Activated naive CD8-positive, alpha-beta T cell treated with anti-CD3 and anti-CD28 coated beads, Interleukin-2, amount 50 U/mL, for 24 hours (primary cell): Measurements from ENCODE around the gene BRI3.

Experiments
- ATAC-seq: fragments of 150-1000 bp; cut with Tn5 transposase; one replicate; pipeline ENCODE4 v1.10.0; 2021
- DNase-seq: peaks from one replicate; pipeline ENCODE4 v3.0.0; 2021
- H3K27ac Mint-ChIP-seq: one replicate; pipeline ENCODE4 v1.8.0; 2021; ENCODE audit warnings: mild to moderate bottlenecking, mixed read lengths
- H3K27me3 Mint-ChIP-seq: one replicate; pipeline ENCODE4 v1.8.0; 2021; ENCODE audit warnings: mixed read lengths
- H3K36me3 Mint-ChIP-seq: one replicate; pipeline ENCODE4 v1.8.0; 2021; ENCODE audit warnings: low read depth, mixed read lengths
- H3K4me1 Mint-ChIP-seq: one replicate; pipeline ENCODE4 v1.8.0; 2021; ENCODE audit warnings: mixed read lengths
- H3K4me3 Mint-ChIP-seq: one replicate; pipeline ENCODE4 v1.8.0; 2021; ENCODE audit warnings: mild to moderate bottlenecking, moderate library complexity, mixed read lengths
- H3K9me3 Mint-ChIP-seq: one replicate; pipeline ENCODE4 v1.8.0; 2021; ENCODE audit warnings: mixed read lengths

BRI3 gene, protein sequence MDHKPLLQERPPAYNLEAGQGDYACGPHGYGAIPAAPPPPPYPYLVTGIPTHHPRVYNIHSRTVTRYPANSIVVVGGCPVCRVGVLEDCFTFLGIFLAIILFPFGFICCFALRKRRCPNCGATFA

DNA sequence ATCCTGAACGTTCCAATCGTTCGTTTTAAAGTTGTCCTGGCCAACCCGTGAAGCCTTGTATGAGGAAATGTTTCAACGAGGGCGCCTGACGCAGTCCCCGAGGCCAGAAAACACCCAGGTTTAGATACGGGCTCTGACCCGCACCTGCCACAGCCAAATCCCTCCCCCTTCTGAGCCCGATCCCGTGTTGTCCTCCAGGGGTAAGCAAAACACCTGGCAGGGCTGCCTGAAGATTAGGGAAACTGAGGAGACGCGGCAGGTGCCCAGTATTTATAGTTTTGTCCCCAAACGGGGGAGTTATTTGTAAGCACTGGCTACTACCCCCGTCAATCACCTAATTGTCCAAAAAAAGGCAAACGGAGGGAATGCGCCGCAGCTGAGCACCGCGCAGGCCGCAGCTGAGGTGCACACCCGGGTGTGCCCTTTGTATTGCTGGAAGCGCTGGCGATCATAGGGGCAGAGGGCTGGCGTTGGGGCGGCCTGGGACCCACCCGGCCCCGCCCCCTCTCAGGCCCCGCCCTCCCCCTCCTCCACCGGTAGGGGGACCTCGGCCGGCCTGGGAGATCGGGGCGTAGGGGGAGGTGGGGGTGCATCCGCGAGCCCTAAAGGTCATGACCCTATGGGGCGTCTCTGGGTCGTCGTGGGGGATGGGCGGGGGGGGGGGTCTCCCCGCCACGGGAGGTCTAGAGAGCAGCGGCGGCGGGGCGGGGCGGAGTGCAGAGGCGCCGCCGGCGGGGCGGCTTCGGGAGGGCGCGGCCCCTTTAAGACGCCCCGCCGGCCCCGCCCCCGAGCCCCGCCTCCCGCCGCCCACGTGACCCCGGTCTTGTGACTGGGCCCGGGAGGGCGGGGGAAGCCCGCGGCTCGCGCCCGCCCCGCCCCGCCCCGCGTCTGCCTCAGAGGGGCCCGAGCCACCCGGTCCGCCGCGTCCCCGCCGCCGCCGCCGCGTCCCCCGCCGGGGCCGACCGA is at the start of gene BRI3:
Gene BRI3, plus strand, starts transcription at position 896 of the 966 bp plus-strand sequence. CDS start 110 bp downstream, outside the sequence.
- H3K9me3 Mint-ChIP-seq = no peaks in the 10 kb centered on the region
- H3K27ac Mint-ChIP-seq = peak within 1 kb of the TSS; percentile 70
- H3K27me3 Mint-ChIP-seq = no peaks in the 10 kb centered on the region
- peak; percentile 89 for DNase-seq
- ATAC-seq = peak; percentile 81
- H3K4me1 Mint-ChIP-seq = peaks cover 29% of the 10 kb centered on the region
- H3K4me3 Mint-ChIP-seq = peak within 1 kb of the TSS; percentile 78
- H3K36me3 Mint-ChIP-seq = peaks cover 4% of the 10 kb centered on the region

DNA sequence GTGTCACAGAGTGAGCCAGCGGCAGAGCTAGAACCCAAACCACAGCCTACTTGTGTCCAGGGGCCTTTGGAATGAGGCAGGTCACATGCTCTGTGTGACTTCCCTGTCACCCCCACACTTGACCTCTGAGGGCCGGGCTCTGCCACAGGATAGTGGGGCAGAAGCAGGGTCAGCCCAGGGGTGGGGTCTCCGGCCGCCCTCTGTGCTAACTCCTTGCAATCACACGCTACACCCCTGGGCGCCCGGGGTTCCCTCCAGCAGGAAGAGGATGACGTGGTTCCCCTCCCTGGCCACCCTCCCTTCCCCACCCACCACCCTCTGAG is 49.3 kb upstream of the BRI3 start:
- Mint-ChIP-seq H3K27me3 (no peaks in the 10 kb centered on the region), H3K9me3 (no peaks in the 10 kb centered on the region), H3K4me3 (no peak overlapping the region), H3K27ac (no peak overlapping the region), H3K4me1 (no peaks in the 10 kb centered on the region), H3K36me3 (peaks cover 8% of the 10 kb centered on the region)
- DNase-seq (no peak), ATAC-seq (no peak)

DNA sequence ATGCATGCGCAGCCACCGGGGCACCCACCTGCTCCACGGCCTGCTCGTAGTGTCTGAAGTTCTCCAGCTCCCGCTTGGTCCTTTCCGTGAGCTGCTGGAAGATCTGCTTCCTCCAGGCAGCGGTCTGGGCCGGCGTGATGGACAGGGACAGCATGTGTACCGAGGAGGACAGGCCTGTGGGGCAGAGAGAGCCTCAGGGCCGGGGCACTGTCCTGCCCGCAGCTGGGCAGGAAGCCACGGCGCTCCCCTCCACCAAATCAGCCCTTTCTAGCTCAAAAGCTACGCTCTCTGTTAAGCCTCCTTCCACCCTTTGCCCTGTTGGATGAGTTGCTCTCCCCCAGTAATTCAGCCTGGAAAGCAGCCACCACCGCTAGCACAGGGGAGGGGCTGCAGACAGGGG is 48.7 kb upstream of the BRI3 start:
- Mint-ChIP-seq H3K36me3 (peaks cover 8% of the 10 kb centered on the region), H3K4me3 (no peak overlapping the region), H3K27me3 (no peaks in the 10 kb centered on the region), H3K9me3 (no peaks in the 10 kb centered on the region), H3K4me1 (no peaks in the 10 kb centered on the region), H3K27ac (no peak overlapping the region)
- DNase-seq = no peak
- ATAC-seq = no peak

DNA sequence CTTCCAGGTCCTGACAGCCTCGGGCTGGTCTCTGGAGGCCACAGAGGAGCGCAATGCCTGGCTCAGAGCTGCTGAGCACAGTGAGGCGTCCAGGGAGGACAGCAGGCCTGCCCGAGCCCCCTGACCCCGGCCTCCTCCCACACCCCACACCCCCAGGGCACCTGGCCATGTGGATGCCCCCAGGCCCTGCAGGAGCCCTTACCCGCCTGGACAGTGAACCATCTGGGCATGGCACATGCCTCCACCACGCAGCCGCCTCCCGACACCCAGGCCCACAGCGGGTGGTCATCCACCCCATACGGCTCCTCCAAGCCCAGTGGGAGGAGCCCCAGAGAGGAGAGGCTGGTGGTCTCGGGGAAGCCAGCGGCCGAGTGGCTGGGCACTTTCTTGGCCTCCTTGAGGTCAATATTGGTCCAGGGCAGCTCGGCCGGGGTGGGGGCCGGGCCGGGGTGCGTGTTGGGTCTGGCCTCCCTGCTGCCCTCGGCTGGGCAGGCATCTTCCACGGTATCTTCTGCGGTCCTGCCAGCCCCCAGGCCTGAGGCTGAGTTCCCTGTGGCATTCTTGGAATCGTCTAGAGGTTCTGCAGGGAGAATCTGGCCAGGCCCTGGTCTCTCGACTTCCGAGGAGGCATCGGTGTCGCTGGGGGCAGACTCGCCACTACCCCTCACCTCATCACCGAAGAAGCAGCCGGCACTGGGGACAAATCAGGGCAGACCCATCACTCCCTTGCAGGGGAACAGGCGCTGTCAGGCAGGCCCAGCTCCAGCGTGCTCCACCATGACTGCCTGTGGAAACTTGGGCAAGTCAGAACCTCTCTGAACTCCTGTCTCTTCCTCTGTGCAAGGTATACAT is 48.0 kb upstream of the BRI3 start:
- H3K27me3 Mint-ChIP-seq = no peaks in the 10 kb centered on the region
- ATAC-seq (no peak), DNase-seq (no peak)
- H3K9me3 Mint-ChIP-seq = no peaks in the 10 kb centered on the region
- no peak overlapping the region for H3K27ac Mint-ChIP-seq
- H3K4me3 Mint-ChIP-seq = no peak overlapping the region
- H3K4me1 Mint-ChIP-seq = no peaks in the 10 kb centered on the region
- H3K36me3 Mint-ChIP-seq = peaks cover 7% of the 10 kb centered on the region

DNA sequence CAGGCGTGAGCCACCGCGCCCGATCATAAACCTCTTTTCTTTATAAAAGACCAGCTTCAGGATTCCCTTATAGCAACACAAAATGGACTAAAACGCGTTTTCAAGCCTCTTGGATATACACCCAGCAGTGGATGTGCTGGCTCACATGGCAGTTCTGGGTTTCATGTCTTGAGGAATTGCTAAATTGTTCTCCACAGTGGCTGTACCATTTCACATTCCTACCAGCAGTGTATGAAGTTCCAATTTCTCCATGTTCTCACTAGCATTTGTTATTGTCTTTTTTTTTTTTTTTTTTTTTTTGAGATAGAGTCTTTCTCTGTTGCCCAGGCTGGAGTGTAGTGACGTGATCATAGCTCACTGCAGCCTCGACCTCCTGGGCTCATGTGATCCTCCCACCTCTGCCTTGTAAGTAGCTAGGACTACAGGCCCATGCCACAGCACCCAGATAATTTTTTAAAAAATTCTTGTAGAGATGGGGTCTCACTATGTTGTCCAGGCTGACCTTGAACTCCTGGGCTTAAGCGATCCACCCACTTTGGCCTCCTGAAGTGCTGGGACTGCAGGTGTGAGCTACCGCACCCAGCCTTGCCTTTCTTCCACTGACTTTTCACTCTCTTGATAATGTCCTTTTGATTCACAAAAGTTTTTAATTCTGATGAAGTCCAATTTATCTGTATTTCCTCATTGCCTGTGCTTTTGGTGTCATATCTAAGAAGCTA is 46.9 kb upstream of the BRI3 start:
- Mint-ChIP-seq H3K27me3 (no peaks in the 10 kb centered on the region), H3K4me3 (no peak overlapping the region), H3K9me3 (no peaks in the 10 kb centered on the region), H3K36me3 (peaks cover 7% of the 10 kb centered on the region), H3K27ac (no peak overlapping the region), H3K4me1 (no peaks in the 10 kb centered on the region)
- DNase-seq = no peak
- ATAC-seq = no peak

DNA sequence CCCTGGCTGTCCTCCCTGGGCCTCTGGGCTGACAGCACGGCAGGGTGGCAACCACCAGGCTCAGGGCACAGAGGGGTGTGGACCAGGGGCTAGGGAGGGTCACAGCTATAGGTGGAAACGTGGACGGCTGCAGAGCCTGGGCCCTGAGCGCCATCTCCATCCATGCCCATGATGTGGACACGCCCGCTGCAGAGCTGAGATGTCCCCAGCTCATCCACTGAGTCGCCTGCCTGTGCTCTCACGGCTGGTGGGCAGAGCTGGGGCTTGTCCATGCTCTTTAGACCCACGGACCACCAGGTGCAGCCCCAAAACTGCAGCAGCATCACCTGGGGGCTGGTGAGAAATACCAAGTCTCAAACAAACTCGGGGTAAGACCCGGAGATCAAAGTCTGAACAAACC is 45.6 kb upstream of the BRI3 start:
- H3K4me3 Mint-ChIP-seq = no peak overlapping the region
- DNase-seq (no peak), ATAC-seq (peak; percentile 20)
- no peaks in the 10 kb centered on the region for H3K27me3 Mint-ChIP-seq
- H3K36me3 Mint-ChIP-seq = peaks cover 7% of the 10 kb centered on the region
- H3K27ac Mint-ChIP-seq = no peak overlapping the region
- H3K4me1 Mint-ChIP-seq = no peaks in the 10 kb centered on the region
- H3K9me3 Mint-ChIP-seq = no peaks in the 10 kb centered on the region

DNA sequence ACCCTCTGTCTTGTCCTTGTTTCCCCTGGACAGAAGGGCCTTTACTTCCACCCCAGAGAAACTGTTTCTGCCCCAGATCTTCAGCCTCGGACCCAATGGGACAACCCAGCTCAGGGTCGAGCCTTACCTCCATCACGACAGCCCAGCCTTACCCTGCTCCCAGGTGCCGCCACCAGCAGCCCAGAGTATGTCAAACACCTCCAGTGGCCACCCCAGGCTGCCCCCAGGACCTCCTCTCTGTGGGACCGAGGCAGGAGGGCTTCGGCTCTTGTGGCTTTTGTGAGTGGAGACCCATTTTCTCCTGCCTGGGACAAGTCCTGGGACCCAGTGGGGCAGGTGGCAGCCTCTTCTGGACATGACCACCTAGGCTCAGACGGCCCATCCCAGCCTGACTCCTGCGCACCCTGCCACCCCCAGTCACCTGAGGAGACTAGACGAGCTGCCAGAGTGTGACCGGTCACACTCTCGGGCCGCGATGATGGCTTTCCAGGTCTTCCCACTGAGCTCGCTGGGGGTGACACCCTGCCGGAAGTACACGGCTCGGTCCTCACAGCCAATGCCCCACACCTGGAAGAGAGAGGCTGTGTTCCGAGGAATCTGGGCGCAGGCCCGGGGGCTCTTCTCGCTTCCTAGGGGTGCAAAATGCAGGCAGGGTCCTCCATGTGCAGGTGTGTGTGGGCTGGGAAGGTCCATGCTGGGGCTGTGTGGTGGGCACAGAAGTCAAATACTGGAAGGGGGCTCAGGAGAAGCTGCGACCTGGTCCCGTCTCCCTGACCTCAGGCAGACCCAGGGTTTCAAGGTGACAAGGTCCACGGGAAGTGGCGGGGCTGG is 44.9 kb upstream of the BRI3 start:
- H3K4me3 Mint-ChIP-seq = no peak overlapping the region
- ATAC-seq (no peak), DNase-seq (no peak)
- H3K36me3 Mint-ChIP-seq = peaks cover 11% of the 10 kb centered on the region
- H3K27ac Mint-ChIP-seq = no peak overlapping the region
- no peaks in the 10 kb centered on the region for H3K4me1 Mint-ChIP-seq
- H3K27me3 Mint-ChIP-seq = no peaks in the 10 kb centered on the region
- no peaks in the 10 kb centered on the region for H3K9me3 Mint-ChIP-seq

DNA sequence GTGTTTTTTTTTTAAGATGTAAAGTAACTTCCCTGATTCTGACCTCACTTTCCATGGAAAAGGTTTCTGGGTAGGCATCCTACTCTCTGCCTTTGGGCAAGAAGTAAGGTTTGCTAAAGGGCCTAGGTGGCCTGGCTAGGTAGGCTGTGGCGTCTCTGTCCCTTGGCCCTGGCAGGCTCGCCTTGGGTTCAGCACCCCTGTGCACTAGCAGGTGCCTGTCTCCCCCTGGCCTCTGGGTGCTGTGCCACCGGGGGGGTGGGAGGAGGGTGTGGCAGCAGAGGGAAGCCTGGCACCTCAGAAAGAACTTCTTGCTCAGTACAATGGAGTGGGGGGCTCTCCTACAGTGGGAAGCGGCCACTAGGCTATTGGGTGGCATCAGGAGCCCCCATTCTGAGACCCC is 43.4 kb upstream of the BRI3 start:
- no peaks in the 10 kb centered on the region for H3K9me3 Mint-ChIP-seq
- H3K36me3 Mint-ChIP-seq = peaks cover 11% of the 10 kb centered on the region
- H3K4me3 Mint-ChIP-seq = no peak overlapping the region
- H3K4me1 Mint-ChIP-seq = no peaks in the 10 kb centered on the region
- DNase-seq (no peak), ATAC-seq (no peak)
- H3K27me3 Mint-ChIP-seq = no peaks in the 10 kb centered on the region
- H3K27ac Mint-ChIP-seq = no peak overlapping the region

DNA sequence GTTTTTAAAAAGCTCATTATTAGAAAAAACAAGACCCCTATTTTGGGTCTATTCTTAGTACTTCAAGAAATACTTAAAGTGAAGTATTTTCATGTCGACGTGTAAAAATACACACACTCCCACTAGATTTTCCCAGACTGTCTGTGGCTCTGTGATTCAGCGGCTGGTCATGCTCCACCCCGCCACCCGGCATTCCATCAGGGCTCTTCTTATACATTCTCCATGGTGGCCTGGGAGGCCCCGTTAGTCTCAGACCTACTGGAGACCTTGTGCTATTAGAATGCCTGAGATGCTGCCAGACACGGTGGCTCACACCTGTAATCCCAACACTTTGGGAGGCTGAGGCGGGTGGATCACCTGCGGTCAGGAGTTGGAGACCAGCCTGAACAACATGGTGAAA is 42.5 kb upstream of the BRI3 start:
- H3K4me3 Mint-ChIP-seq = no peak overlapping the region
- no peaks in the 10 kb centered on the region for H3K27me3 Mint-ChIP-seq
- peaks cover 9% of the 10 kb centered on the region for H3K36me3 Mint-ChIP-seq
- H3K27ac Mint-ChIP-seq = no peak overlapping the region
- ATAC-seq (no peak), DNase-seq (no peak)
- H3K9me3 Mint-ChIP-seq = no peaks in the 10 kb centered on the region
- H3K4me1 Mint-ChIP-seq = no peaks in the 10 kb centered on the region

DNA sequence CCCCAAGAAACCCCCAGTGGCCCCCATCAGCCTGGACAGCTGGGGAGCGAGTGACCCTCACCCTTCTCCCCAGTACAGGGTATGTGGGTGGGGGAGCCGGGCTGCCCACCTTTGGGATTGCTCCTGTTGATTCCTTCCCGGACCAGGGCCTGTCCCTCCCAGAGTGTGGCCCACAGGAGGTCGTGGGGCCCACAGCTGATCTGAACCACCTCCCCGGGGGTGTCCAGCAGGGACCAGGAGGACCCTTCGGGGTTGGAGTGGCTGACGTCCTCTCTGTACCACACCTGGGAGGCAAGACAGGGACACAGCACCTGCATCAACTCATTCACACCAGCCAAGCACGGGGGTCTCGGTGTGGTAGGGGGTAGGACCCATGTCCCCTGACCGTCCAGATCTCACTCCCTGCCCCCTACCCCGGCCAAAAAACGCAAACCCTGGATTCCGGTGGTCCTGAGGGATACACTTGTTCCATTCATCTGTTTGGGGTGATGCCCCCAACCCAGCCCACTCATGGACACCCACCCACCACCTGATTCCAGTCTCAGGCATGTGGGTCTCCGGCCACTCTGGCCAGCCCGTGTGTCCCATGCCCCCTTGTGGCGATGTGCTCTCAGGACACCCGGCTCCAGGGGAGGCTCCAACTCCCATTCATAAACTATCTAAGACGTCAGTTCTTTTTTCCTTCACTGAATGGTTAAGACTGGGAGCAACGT is 40.4 kb upstream of the BRI3 start:
- no peaks in the 10 kb centered on the region for H3K27me3 Mint-ChIP-seq
- no peak overlapping the region for H3K27ac Mint-ChIP-seq
- no peak overlapping the region for H3K4me3 Mint-ChIP-seq
- no peaks in the 10 kb centered on the region for H3K9me3 Mint-ChIP-seq
- H3K36me3 Mint-ChIP-seq = peaks cover 6% of the 10 kb centered on the region
- DNase-seq = peak; percentile 43
- peak; percentile 38 for ATAC-seq
- no peaks in the 10 kb centered on the region for H3K4me1 Mint-ChIP-seq

DNA sequence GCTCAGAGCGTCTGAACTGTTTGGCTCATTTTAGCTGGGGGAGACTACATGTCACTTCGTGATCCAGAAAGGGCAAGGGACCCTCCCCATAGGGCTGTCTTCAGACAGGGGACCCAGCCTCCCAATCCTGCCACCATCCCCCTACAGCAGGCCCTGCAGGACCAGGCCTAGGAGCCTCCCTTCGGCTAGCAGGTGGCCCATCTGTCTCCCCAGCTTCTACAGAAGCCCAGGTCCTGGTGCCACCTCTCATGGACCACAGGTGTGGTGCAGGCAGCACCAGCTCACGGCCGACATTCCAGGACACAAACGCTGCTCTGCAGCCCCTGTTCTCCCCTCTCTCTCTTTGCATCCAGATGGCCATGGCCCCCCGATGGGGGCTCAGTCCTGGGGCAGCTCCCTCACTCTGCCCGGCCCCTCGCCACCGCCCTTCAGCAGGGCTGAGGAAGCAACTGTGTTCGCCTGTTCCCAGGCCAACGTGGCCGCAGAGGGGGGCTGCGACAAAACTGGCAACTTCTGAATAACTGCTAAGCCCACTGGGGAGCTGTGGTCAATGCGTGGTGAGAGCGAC is 39.7 kb upstream of the BRI3 start:
- no peak overlapping the region for H3K4me3 Mint-ChIP-seq
- DNase-seq (no peak), ATAC-seq (no peak)
- no peaks in the 10 kb centered on the region for H3K27me3 Mint-ChIP-seq
- H3K9me3 Mint-ChIP-seq = no peaks in the 10 kb centered on the region
- peaks cover 6% of the 10 kb centered on the region for H3K36me3 Mint-ChIP-seq
- no peaks in the 10 kb centered on the region for H3K4me1 Mint-ChIP-seq
- H3K27ac Mint-ChIP-seq = no peak overlapping the region

DNA sequence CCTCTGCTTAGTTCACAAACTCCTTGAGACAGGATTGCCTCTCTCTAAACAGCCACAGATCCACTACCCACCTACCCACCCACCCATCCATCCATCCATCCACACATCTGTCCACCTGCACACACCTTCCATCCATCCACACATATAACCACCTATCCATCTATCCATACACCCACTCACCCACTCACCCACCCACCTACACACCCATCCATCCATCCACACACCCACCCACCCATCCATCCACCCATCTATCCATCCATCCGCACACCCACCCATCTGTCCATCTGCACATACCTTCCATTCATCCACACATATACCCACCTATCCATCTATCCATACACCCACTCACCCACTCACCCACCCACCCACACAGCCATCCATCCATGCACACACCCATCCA is 39.1 kb upstream of the BRI3 start:
- ATAC-seq (no peak), DNase-seq (no peak)
- no peaks in the 10 kb centered on the region for H3K27me3 Mint-ChIP-seq
- peaks cover 2% of the 10 kb centered on the region for H3K4me1 Mint-ChIP-seq
- H3K4me3 Mint-ChIP-seq = no peak overlapping the region
- H3K27ac Mint-ChIP-seq = no peak overlapping the region
- H3K9me3 Mint-ChIP-seq = no peaks in the 10 kb centered on the region
- peaks cover 6% of the 10 kb centered on the region for H3K36me3 Mint-ChIP-seq

DNA sequence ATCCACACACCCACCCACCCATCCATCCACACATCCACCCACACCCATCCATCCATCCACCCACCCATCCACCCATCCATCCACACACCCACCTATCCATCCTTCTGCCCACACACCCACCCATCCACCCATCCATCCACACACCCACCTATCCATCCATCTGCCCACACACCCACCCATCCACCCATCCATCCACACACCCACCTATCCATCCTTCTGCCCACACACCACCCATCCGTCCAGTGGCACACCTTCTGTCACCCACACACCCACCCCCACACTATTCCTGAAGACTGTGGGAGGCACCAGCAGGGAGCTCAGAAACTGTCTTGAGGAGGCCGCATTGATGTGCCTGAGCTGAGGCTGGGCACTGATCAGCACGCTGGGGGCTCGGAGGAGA is 38.6 kb upstream of the BRI3 start:
- DNase-seq = no peak
- Mint-ChIP-seq H3K4me1 (peaks cover 4% of the 10 kb centered on the region), H3K4me3 (no peak overlapping the region), H3K36me3 (peaks cover 7% of the 10 kb centered on the region), H3K27ac (no peak overlapping the region), H3K9me3 (no peaks in the 10 kb centered on the region), H3K27me3 (no peaks in the 10 kb centered on the region)
- ATAC-seq = no peak
